Upper lobe of left lung (tissue), 4 donors: ENCODE results near the gene RHOV.

Source experiments
- EP300 ChIP-seq, 4 donors: sonication (generic); formaldehyde crosslinking; IDR thresholded peaks; one replicate each; pipeline ENCODE4 v1.5.1; 2017; ENCODE audit warnings: antibody characterized with exemption in 4 of 4, control low read depth in 2 of 4
- POLR2A ChIP-seq, 4 donors: fragments of 450-650 bp; IDR thresholded peaks; one replicate each; pipeline ENCODE4 v1.5.1; 2016 to 2017; ENCODE audit warnings: antibody characterized with exemption in 4 of 4, mild to moderate bottlenecking in 2 of 4
- POLR2AphosphoS5 ChIP-seq, 2 donors: sonication (generic); formaldehyde crosslinking; IDR thresholded peaks; one replicate each; pipeline ENCODE4 v1.5.1; 2017; ENCODE audit warnings: antibody characterized with exemption in 2 of 2
- TF ChIP-seq, protein P1 (sequence below), 6 experiments: fragments of 450-650 bp in 4 of 6; fragments of 200-600 bp in 2 of 6; sonication (generic) in 2 of 6; IDR thresholded peaks; one replicate each; pipeline ENCODE4 v1.5.1; 2016 to 2019; ENCODE audit warnings: antibody characterized with exemption in 6 of 6

DNA sequence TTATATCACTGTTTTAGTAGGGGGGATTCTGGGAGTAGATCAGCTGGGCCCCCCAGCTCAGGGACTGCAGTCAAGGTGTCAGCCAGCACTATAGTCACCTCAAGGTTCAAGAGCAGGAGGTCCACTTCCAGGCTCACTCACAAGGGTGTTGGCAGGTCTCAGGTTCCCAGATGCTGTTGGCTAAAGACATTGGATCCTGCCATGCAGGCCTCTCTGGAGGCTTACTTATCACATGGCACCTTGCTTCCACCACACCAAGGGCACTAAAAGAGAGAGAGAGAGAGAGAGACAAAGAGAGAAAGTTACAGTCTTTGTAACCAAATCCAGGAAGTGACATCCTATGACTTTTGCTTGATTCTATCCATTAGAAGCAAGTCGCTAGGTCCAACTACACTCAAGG lies 38.0 kb downstream of the RHOV start:
- TF ChIP-seq, protein P1, sequence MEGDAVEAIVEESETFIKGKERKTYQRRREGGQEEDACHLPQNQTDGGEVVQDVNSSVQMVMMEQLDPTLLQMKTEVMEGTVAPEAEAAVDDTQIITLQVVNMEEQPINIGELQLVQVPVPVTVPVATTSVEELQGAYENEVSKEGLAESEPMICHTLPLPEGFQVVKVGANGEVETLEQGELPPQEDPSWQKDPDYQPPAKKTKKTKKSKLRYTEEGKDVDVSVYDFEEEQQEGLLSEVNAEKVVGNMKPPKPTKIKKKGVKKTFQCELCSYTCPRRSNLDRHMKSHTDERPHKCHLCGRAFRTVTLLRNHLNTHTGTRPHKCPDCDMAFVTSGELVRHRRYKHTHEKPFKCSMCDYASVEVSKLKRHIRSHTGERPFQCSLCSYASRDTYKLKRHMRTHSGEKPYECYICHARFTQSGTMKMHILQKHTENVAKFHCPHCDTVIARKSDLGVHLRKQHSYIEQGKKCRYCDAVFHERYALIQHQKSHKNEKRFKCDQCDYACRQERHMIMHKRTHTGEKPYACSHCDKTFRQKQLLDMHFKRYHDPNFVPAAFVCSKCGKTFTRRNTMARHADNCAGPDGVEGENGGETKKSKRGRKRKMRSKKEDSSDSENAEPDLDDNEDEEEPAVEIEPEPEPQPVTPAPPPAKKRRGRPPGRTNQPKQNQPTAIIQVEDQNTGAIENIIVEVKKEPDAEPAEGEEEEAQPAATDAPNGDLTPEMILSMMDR (IDR thresholded peaks at IDR 0.05), result no peak
- TF ChIP-seq EP300 (IDR thresholded peaks at IDR 0.05) (no peak), POLR2A (IDR thresholded peaks at IDR 0.05) (no peak), POLR2AphosphoS5 (IDR thresholded peaks at IDR 0.05) (no peak)
